Liver (tissue), 9 donors: ENCODE data around the gene FLRT2. TPM values are rescaled to one million over a fixed set of nuclear protein-coding genes. Genes with fewer than 3 reads are reported as not detected.

Experiments used
- DNase-seq: peaks from one replicate; pipeline ENCODE4 v3.0.0-alpha.2; 2017; ENCODE audit warnings: low spot score
- H3K27ac ChIP-seq, 2 donors: one replicate each; pipeline ENCODE4 v1.7.0; 2013; ENCODE audit warnings: inconsistent platforms in 2 of 2, low read length in 2 of 2, control low read depth in 1 of 2, low read depth in 1 of 2, mild to moderate bottlenecking in 1 of 2
- H3K27me3 ChIP-seq, 4 donors: one replicate each; pipeline versions ENCODE4 v1.6.1 to v1.7.0; 2013; ENCODE audit warnings: low read length in 3 of 4, inconsistent platforms in 1 of 4, mild to moderate bottlenecking in 1 of 4, moderate library complexity in 1 of 4; ENCODE audit not compliant: control insufficient read depth in 4 of 4, insufficient read depth in 4 of 4
- H3K36me3 ChIP-seq, 4 donors: one replicate each; pipeline versions ENCODE4 v1.6.1 to v1.7.0; 2013; ENCODE audit warnings: low read length in 3 of 4, mild to moderate bottlenecking in 3 of 4, low read depth in 1 of 4, moderate library complexity in 1 of 4; ENCODE audit not compliant: control insufficient read depth in 4 of 4, insufficient read depth in 3 of 4
- H3K4me1 ChIP-seq, 4 donors: one replicate each; pipeline versions ENCODE4 v1.6.1 to v1.7.0; 2013; ENCODE audit warnings: low read length in 3 of 4, mild to moderate bottlenecking in 3 of 4, moderate library complexity in 1 of 4; ENCODE audit not compliant: control insufficient read depth in 4 of 4, insufficient read depth in 4 of 4
- H3K4me3 ChIP-seq, 3 donors: one replicate each; pipeline versions ENCODE4 v1.6.1 to v1.7.0; 2013; ENCODE audit warnings: low read length in 3 of 3, control low read depth in 1 of 3, low read depth in 1 of 3, mild to moderate bottlenecking in 1 of 3
- H3K9ac ChIP-seq, 2 donors: one replicate each; pipeline ENCODE4 v1.7.0; 2013; ENCODE audit warnings: low read length in 2 of 2, mild to moderate bottlenecking in 2 of 2, moderate library complexity in 2 of 2, control low read depth in 1 of 2, low read depth in 1 of 2
- H3K9me3 ChIP-seq, 4 donors: one replicate each; pipeline versions ENCODE4 v1.6.1 to v1.7.0; 2013; ENCODE audit warnings: low read length in 3 of 4; ENCODE audit not compliant: control insufficient read depth in 4 of 4
- EGR1 ChIP-seq, 2 donors: IDR thresholded peaks; 2 replicates each; pipeline ENCODE4 v1.6.1; 2016 to 2018; ENCODE audit warnings: antibody characterized with exemption in 2 of 2, low read depth in 2 of 2
- FOXA2 ChIP-seq: IDR thresholded peaks from 2 replicates; pipeline ENCODE4 v1.6.1; 2016; ENCODE audit warnings: antibody characterized with exemption
- GABPA ChIP-seq, 2 donors: IDR thresholded peaks in 1 of 2; conservative IDR thresholded peaks in 1 of 2; 2 replicates each; pipeline ENCODE4 v1.6.1; 2016; ENCODE audit warnings: antibody characterized with exemption in 2 of 2, mild to moderate bottlenecking in 1 of 2, moderate library complexity in 1 of 2
- HNF4A ChIP-seq, 2 donors: conservative IDR thresholded peaks; 2 replicates each; pipeline ENCODE4 v1.6.1; 2016; ENCODE audit warnings: antibody characterized with exemption in 2 of 2, mild to moderate bottlenecking in 2 of 2
- HNF4G ChIP-seq: IDR thresholded peaks from 2 replicates; pipeline ENCODE4 v1.6.1; 2016; ENCODE audit warnings: antibody characterized with exemption
- JUND ChIP-seq, 2 donors: IDR thresholded peaks; 2 replicates each; pipeline ENCODE4 v1.6.1; 2016; ENCODE audit warnings: antibody characterized with exemption in 2 of 2
- NR2F2 ChIP-seq: IDR thresholded peaks from 2 replicates; pipeline ENCODE4 v1.6.1; 2016; ENCODE audit warnings: antibody characterized with exemption
- RAD21 ChIP-seq, 2 donors: IDR thresholded peaks; 2 replicates each; pipeline ENCODE4 v1.6.1; 2016; ENCODE audit warnings: antibody characterized with exemption in 2 of 2, mild to moderate bottlenecking in 2 of 2
- SP1 ChIP-seq: IDR thresholded peaks from 2 replicates; pipeline ENCODE4 v1.6.1; 2018; ENCODE audit warnings: antibody characterized with exemption, mild to moderate bottlenecking
- TAF1 ChIP-seq: conservative IDR thresholded peaks from 2 replicates; pipeline ENCODE4 v1.6.1; 2016; ENCODE audit warnings: antibody characterized with exemption, mild to moderate bottlenecking
- WGBS: extraction: QIAGEN DNeasy Blood & Tissue Kit; methylation state at CpG from one replicate; pipeline ENCODE4 v1.1.7; 2013; 5-methylcytosine and 5-hydroxymethylcytosine counted together
- polyA plus RNA-seq, 2 donors: library from polyadenylated mRNA; stranded (reverse) in 1 of 2; unstranded in 1 of 2; fragments of 200-250 nt in 1 of 2; fragments of >200 nt in 1 of 2; fragmentation: Nextera tagmentation in 1 of 2; extraction: Ambion mirVana in 1 of 2; gene quantifications; one replicate each; pipeline versions ENCODE4 v1.2.1 to v1.2.3, GENCODE V29; 2013 to 2015
- total RNA-seq, 2 donors: library from RNA; depleted of rRNA; stranded (reverse); fragments of >200 nt; gene quantifications; one replicate each; pipeline ENCODE4 v1.2.3, GENCODE V29; 2014
- TF ChIP-seq, protein P1 (sequence below): IDR thresholded peaks from 2 replicates; pipeline ENCODE4 v1.6.1; 2016; ENCODE audit warnings: antibody characterized with exemption, mild to moderate bottlenecking
- TF ChIP-seq, protein P2 (sequence below): IDR thresholded peaks from 2 replicates; pipeline ENCODE4 v1.6.1; 2016; ENCODE audit warnings: antibody characterized with exemption
- TF ChIP-seq, protein P3 (sequence below): IDR thresholded peaks from 2 replicates; pipeline ENCODE4 v1.6.1; 2016; ENCODE audit warnings: antibody characterized with exemption
- donor health status: healthy.
- donor health status: healthy.
- donor health status: healthy.
- donor health status: healthy.
- donor health status: healthy.

The FLRT2 gene
- total and polyA plus RNA-seq, 4 donors = 0.90 to 8.2 (median 1.8) TPM

DNA sequence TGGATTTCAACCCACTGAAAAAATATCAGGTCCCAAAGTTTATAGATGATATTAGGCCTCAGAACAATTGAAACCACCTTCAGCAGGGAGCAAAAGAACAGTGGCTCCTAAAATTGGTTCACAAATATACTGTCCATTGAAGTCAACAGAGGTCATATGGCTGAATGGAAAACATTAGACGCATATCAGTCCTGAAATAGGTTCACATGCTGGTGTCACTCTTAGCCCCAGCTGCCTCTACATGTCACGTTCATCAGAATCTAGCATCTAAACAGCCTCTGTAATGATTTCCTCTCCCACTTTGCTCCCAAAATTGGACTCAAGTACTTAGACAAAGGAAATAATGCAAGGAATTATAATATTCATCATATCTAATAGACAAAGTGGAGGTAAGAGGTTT, 8.7 kb downstream of the FLRT2 start:
- DNase-seq = no peak
- Histone ChIP-seq H3K9ac (no peak overlapping the region), H3K27me3 (peaks cover 0 to 5% (median 1%) of the 10 kb centered on the region in 4 donors), H3K4me1 (peaks cover 1 to 3% (median 3%) of the 10 kb centered on the region in 4 donors), H3K9me3 (no peaks in the 10 kb centered on the region), H3K36me3 (no peaks in the 10 kb centered on the region), H3K4me3 (no peak overlapping the region), H3K27ac (no peak overlapping the region)
- no peak for TF ChIP-seq SP1
- no peak for TF ChIP-seq EGR1 (IDR thresholded peaks at IDR 0.05; ENCODE audit: low read depth in 2 of 2)
- TF ChIP-seq RAD21 (IDR thresholded peaks at IDR 0.05) = no peak
- no peak for TF ChIP-seq GABPA (IDR thresholded peaks at IDR 0.05 in 1 of 2, conservative IDR thresholded peaks at IDR 0.05 in 1 of 2)
- no peak for TF ChIP-seq JUND (IDR thresholded peaks at IDR 0.05)
- TF ChIP-seq, protein P1, sequence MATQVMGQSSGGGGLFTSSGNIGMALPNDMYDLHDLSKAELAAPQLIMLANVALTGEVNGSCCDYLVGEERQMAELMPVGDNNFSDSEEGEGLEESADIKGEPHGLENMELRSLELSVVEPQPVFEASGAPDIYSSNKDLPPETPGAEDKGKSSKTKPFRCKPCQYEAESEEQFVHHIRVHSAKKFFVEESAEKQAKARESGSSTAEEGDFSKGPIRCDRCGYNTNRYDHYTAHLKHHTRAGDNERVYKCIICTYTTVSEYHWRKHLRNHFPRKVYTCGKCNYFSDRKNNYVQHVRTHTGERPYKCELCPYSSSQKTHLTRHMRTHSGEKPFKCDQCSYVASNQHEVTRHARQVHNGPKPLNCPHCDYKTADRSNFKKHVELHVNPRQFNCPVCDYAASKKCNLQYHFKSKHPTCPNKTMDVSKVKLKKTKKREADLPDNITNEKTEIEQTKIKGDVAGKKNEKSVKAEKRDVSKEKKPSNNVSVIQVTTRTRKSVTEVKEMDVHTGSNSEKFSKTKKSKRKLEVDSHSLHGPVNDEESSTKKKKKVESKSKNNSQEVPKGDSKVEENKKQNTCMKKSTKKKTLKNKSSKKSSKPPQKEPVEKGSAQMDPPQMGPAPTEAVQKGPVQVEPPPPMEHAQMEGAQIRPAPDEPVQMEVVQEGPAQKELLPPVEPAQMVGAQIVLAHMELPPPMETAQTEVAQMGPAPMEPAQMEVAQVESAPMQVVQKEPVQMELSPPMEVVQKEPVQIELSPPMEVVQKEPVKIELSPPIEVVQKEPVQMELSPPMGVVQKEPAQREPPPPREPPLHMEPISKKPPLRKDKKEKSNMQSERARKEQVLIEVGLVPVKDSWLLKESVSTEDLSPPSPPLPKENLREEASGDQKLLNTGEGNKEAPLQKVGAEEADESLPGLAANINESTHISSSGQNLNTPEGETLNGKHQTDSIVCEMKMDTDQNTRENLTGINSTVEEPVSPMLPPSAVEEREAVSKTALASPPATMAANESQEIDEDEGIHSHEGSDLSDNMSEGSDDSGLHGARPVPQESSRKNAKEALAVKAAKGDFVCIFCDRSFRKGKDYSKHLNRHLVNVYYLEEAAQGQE = no peak
- no peak for TF ChIP-seq TAF1
- WGBS = 85% methylated on average over 2 of the region's 2 CpGs

DNA sequence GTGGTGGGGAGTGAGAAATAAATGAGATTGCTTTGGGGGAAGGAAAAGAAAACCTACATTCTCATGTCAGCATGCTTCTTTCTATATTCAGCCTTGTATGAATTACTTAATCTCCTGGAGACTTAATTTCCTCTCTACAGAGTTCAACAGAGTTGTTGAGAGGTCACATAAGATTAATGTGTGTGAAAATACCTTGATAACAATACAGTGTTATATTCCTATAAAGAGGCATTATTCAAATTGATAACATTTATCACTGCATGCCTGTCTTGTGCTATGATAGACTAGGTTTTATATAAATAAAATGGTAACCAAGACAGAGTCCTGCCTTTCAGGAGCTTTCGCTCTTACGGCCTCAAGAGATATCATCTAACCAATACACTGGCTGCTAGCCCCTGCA, 9.6 kb downstream of the FLRT2 start:
- Histone ChIP-seq H3K27me3 (no peaks in the 10 kb centered on the region), H3K9me3 (no peaks in the 10 kb centered on the region), H3K9ac (no peak overlapping the region), H3K4me1 (no peaks in the 10 kb centered on the region), H3K27ac (no peak overlapping the region), H3K4me3 (no peak overlapping the region), H3K36me3 (no peaks in the 10 kb centered on the region)
- DNase-seq = no peak
- TF ChIP-seq FOXA2 = no peak
- TF ChIP-seq TAF1 = no peak
- 93% methylated on average over 2 of the region's 2 CpGs for WGBS

DNA sequence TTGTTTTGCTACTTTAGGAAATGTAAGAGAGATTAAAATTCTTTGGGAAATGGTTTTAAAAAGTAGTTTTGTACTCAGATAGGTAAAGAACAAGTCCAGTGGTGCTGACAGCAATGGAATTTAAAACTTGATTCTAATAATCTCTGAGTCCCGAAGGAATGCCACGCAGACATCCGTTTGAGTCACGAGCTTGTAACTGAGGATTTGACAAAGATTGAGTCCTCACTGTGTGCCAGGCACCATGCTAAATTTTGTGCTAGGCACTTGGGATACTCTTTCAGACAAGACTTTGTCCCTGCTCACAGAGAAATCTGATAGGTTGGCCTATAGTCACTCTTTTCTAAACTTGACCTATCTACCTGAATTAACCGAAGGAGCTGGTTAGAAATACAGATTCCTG, 12.7 kb downstream of the FLRT2 start:
- TF ChIP-seq HNF4G (no peak), SP1 (no peak), RAD21 (IDR thresholded peaks at IDR 0.05) (no peak), NR2F2 (no peak), FOXA2 (no peak), EGR1 (IDR thresholded peaks at IDR 0.05; ENCODE audit: low read depth in 2 of 2) (no peak), HNF4A (conservative IDR thresholded peaks at IDR 0.05) (no peak), JUND (IDR thresholded peaks at IDR 0.05) (no peak)
- TF ChIP-seq, protein P2, sequence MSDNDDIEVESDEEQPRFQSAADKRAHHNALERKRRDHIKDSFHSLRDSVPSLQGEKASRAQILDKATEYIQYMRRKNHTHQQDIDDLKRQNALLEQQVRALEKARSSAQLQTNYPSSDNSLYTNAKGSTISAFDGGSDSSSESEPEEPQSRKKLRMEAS = no peak
- TF ChIP-seq, protein P3, sequence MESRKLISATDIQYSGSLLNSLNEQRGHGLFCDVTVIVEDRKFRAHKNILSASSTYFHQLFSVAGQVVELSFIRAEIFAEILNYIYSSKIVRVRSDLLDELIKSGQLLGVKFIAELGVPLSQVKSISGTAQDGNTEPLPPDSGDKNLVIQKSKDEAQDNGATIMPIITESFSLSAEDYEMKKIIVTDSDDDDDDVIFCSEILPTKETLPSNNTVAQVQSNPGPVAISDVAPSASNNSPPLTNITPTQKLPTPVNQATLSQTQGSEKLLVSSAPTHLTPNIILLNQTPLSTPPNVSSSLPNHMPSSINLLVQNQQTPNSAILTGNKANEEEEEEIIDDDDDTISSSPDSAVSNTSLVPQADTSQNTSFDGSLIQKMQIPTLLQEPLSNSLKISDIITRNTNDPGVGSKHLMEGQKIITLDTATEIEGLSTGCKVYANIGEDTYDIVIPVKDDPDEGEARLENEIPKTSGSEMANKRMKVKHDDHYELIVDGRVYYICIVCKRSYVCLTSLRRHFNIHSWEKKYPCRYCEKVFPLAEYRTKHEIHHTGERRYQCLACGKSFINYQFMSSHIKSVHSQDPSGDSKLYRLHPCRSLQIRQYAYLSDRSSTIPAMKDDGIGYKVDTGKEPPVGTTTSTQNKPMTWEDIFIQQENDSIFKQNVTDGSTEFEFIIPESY = no peak
- TF ChIP-seq, protein P1 = no peak
- DNase-seq = no peak
- Histone ChIP-seq H3K4me1 (no peaks in the 10 kb centered on the region), H3K27ac (no peak overlapping the region), H3K4me3 (no peak overlapping the region), H3K9me3 (no peaks in the 10 kb centered on the region), H3K27me3 (peaks cover 0 to 2% (median 0%) of the 10 kb centered on the region in 4 donors), H3K9ac (no peak overlapping the region), H3K36me3 (no peaks in the 10 kb centered on the region)
- 85% methylated on average over 5 of the region's 5 CpGs for WGBS
